HepG2 (cell line): ENCODE data around the gene DNAH9.

ENCODE experiments used
- CREB1 ChIP-seq, 2 experiments: fragments of 450-650 bp in 1 of 2; IDR thresholded peaks; 2 replicates each; pipeline ENCODE4 v1.6.1; 2016 to 2017; ENCODE audit warnings: control low read depth in 1 of 2, mild to moderate bottlenecking in 1 of 2, missing compliant biosample characterization in 1 of 2, missing genetic modification characterization in 1 of 2
- MYC ChIP-seq: sonication (generic); formaldehyde crosslinking; IDR thresholded peaks from 2 replicates; pipeline ENCODE4 v1.9.0; 2021; ENCODE audit warnings: missing genetic modification reagents, borderline replicate concordance
- NONO ChIP-seq, 2 experiments: fragments of 450-650 bp in 1 of 2; sonication (generic) in 1 of 2; formaldehyde crosslinking in 1 of 2; IDR thresholded peaks in 1 of 2; conservative IDR thresholded peaks in 1 of 2; 2 replicates each; pipeline versions ENCODE4 v1.6.1 to v1.8.0; 2017 to 2022; ENCODE audit warnings: mild to moderate bottlenecking in 1 of 2, missing genetic modification reagents in 1 of 2, moderate library complexity in 1 of 2
- NR2C2 ChIP-seq: sonication (generic); formaldehyde crosslinking; IDR thresholded peaks from 2 replicates; pipeline ENCODE4 v1.4.0; 2020; ENCODE audit warnings: missing genetic modification reagents, mild to moderate bottlenecking, moderate library complexity, borderline replicate concordance
- RAD21 ChIP-seq: fragments of 450-650 bp; formaldehyde crosslinking; IDR thresholded peaks from 2 replicates; pipeline ENCODE4 v1.5.0; 2020; ENCODE audit warnings: mild to moderate bottlenecking
- SP2 ChIP-seq: sonication (generic); formaldehyde crosslinking; IDR thresholded peaks from 2 replicates; pipeline ENCODE4 v1.5.1; 2020; ENCODE audit warnings: mild to moderate bottlenecking, missing genetic modification reagents
- TSC22D2 ChIP-seq: sonication (generic); formaldehyde crosslinking; IDR thresholded peaks from 2 replicates; pipeline ENCODE4 v1.5.1; 2020; ENCODE audit warnings: missing genetic modification reagents, mild to moderate bottlenecking, borderline replicate concordance
- ZNF10 ChIP-seq: sonication (generic); formaldehyde crosslinking; IDR thresholded peaks from 2 replicates; pipeline ENCODE4 v1.4.0; 2020; ENCODE audit warnings: mild to moderate bottlenecking, low read depth, missing genetic modification reagents, borderline replicate concordance
- ZNF274 ChIP-seq: sonication (generic); formaldehyde crosslinking; IDR thresholded peaks from 2 replicates; pipeline ENCODE4 v1.5.1; 2020; ENCODE audit warnings: mild to moderate bottlenecking, missing genetic modification reagents
- TF ChIP-seq, protein P1 (sequence below): sonication (generic); formaldehyde crosslinking; IDR thresholded peaks from 2 replicates; pipeline ENCODE4 v1.4.0; 2020; ENCODE audit warnings: missing genetic modification reagents
- TF ChIP-seq, protein P2 (sequence below): sonication (generic); formaldehyde crosslinking; IDR thresholded peaks from 2 replicates; pipeline ENCODE4 v1.5.0; 2020; ENCODE audit warnings: mild to moderate bottlenecking, missing genetic modification reagents, moderate library complexity

DNA sequence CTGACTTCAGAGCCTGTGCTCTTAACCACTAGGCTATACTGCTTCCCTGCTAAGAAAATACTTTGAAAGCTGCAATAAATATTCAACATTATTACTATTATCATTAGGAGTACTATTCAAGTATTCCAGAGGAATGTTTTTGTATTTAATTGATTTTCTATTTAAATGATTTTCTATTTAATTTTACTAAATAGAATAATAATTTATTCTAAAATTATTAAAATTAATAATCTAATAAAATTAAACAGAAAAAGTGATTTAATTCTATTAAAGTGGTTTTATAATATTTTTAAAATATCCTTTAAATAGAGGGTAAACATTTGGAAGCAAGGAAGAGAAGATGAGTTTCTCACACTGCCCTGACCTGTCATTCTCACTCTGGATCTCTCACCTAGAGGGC, 173.8 kb downstream of the DNAH9 start:
- TF ChIP-seq ZNF10 (CRISPR knock-in tag) (no peak), ZNF274 (no peak), NR2C2 (CRISPR knock-in tag) (no peak), MYC (CRISPR knock-in tag) (no peak), SP2 (CRISPR knock-in tag) (no peak), TSC22D2 (CRISPR knock-in tag) (no peak), RAD21 (CRISPR knock-in tag) (no peak), NONO (IDR thresholded peaks at IDR 0.05) (no peak), NONO (CRISPR knock-in tag; conservative IDR thresholded peaks at IDR 0.05) (no peak), CREB1 (IDR thresholded peaks at IDR 0.05) (no peak), CREB1 (CRISPR knock-in tag; IDR thresholded peaks at IDR 0.05) (no peak)
- TF ChIP-seq, protein P1, sequence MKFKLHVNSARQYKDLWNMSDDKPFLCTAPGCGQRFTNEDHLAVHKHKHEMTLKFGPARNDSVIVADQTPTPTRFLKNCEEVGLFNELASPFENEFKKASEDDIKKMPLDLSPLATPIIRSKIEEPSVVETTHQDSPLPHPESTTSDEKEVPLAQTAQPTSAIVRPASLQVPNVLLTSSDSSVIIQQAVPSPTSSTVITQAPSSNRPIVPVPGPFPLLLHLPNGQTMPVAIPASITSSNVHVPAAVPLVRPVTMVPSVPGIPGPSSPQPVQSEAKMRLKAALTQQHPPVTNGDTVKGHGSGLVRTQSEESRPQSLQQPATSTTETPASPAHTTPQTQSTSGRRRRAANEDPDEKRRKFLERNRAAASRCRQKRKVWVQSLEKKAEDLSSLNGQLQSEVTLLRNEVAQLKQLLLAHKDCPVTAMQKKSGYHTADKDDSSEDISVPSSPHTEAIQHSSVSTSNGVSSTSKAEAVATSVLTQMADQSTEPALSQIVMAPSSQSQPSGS (CRISPR knock-in tag) = no peak
- TF ChIP-seq, protein P2, sequence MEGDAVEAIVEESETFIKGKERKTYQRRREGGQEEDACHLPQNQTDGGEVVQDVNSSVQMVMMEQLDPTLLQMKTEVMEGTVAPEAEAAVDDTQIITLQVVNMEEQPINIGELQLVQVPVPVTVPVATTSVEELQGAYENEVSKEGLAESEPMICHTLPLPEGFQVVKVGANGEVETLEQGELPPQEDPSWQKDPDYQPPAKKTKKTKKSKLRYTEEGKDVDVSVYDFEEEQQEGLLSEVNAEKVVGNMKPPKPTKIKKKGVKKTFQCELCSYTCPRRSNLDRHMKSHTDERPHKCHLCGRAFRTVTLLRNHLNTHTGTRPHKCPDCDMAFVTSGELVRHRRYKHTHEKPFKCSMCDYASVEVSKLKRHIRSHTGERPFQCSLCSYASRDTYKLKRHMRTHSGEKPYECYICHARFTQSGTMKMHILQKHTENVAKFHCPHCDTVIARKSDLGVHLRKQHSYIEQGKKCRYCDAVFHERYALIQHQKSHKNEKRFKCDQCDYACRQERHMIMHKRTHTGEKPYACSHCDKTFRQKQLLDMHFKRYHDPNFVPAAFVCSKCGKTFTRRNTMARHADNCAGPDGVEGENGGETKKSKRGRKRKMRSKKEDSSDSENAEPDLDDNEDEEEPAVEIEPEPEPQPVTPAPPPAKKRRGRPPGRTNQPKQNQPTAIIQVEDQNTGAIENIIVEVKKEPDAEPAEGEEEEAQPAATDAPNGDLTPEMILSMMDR (CRISPR knock-in tag) = no peak
